Erythroblast (primary cell): ENCODE measurements around the gene PRAF2.

Experiments used
- GATA1 ChIP-seq: IDR thresholded peaks from 2 replicates; pipeline ENCODE4 v1.6.1; 2011; ENCODE audit warnings: low read depth, mild to moderate bottlenecking, control low read depth, low read length, moderate library complexity
- POLR2A ChIP-seq: IDR thresholded peaks from 2 replicates; pipeline ENCODE4 v1.6.1; 2011; ENCODE audit warnings: mild to moderate bottlenecking, low read length

DNA sequence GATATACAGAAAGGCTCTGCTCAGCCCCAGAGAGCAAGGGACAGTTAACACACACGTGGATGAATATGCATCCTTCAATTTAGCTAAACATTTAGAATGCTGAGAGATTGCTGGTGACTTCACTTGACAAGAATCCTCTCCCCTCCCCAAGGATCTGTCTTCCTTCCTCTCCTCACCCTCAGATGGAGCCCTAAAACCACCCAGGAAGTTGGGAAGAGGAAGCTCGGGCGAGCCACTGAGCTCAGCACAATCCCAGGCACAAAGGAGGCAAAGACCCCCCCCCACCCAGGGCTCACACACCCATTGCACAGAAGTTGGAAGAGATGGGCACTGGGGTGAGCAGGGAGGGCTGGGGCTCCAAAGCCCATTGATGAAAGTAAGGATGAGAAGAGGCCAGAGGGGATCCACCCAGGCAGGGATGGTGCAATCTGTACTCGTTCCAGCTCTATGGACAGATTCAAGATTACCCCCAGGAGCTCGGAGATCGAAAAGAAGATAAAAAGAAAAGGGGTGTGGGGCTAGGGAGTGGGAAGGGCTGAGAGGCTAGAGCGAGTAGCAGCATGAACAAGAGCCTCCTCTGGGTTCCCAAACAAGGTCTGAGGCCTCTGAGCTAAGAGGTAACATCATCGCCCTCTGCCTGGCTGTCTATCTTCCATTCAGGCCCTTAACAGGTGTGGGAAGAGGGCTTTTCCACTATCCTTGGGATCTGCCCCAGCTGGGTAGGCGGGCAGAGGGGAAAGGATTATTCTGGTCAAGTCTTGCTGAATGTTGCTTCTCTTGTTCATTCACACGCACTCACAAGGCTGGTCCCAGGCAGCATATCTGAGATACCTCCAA lies 31.8 kb downstream of the PRAF2 start:
- TF ChIP-seq POLR2A (no peak), GATA1 (no peak)
